HepG2 (cell line): ENCODE results near the gene TNFAIP8L2. TPM values are rescaled to one million over a fixed set of nuclear protein-coding genes. Genes with fewer than 3 reads are reported as not detected.

Source experiments
- CBX5 ChIP-seq: sonication (generic); formaldehyde crosslinking; IDR thresholded peaks from 2 replicates; pipeline ENCODE4 v1.4.0; 2020; ENCODE audit warnings: missing genetic modification reagents, borderline replicate concordance
- DDIT3 ChIP-seq: sonication (generic); formaldehyde crosslinking; IDR thresholded peaks from 2 replicates; pipeline ENCODE4 v1.4.0; 2020; ENCODE audit warnings: mild to moderate bottlenecking, missing genetic modification reagents
- FOXA3 ChIP-seq: IDR thresholded peaks from 2 replicates; pipeline ENCODE4 v1.6.1; 2016; ENCODE audit warnings: missing genetic modification reagents, missing compliant biosample characterization
- HDAC1 ChIP-seq: sonication (generic); formaldehyde crosslinking; IDR thresholded peaks from 2 replicates; pipeline ENCODE4 v1.5.1; 2020; ENCODE audit warnings: mild to moderate bottlenecking, missing genetic modification reagents
- HMGXB4 ChIP-seq, 2 experiments: sonication (generic) in 1 of 2; formaldehyde crosslinking in 1 of 2; IDR thresholded peaks; 2 replicates each; pipeline versions ENCODE4 v1.4.0 to v1.6.1; 2018 to 2020; ENCODE audit warnings: missing genetic modification reagents in 2 of 2, borderline replicate concordance in 1 of 2, low read depth in 1 of 2, mild to moderate bottlenecking in 1 of 2, missing biosample characterization in 1 of 2
- HNRNPL ChIP-seq: fragments of 200-400 bp; formaldehyde crosslinking; IDR thresholded peaks from 2 replicates; pipeline ENCODE4 v1.6.1; 2017; ENCODE audit warnings: mild to moderate bottlenecking, low read depth, low read length
- HOMEZ ChIP-seq: IDR thresholded peaks from 2 replicates; pipeline ENCODE4 v1.6.1; 2016; ENCODE audit warnings: low read depth
- PITX1 ChIP-seq: sonication (generic); formaldehyde crosslinking; IDR thresholded peaks from 2 replicates; pipeline ENCODE4 v1.5.1; 2020; ENCODE audit warnings: mild to moderate bottlenecking, missing genetic modification reagents
- PREB ChIP-seq: sonication (generic); formaldehyde crosslinking; IDR thresholded peaks from 2 replicates; pipeline ENCODE4 v1.4.0; 2020; ENCODE audit warnings: missing genetic modification reagents
- RBAK ChIP-seq: sonication (generic); formaldehyde crosslinking; IDR thresholded peaks from 2 replicates; pipeline ENCODE4 v1.5.1; 2020; ENCODE audit warnings: mild to moderate bottlenecking, missing genetic modification reagents
- RCOR2 ChIP-seq: IDR thresholded peaks from 2 replicates; pipeline ENCODE4 v1.6.1; 2016; ENCODE audit warnings: missing biosample characterization, missing genetic modification reagents
- SP1 ChIP-seq, 2 experiments: fragments of 450-650 bp in 1 of 2; sonication (generic) in 1 of 2; formaldehyde crosslinking in 1 of 2; IDR thresholded peaks; 2 replicates each; pipeline versions ENCODE4 v1.4.0 to v1.6.1; 2016 to 2020; ENCODE audit warnings: missing genetic modification reagents in 1 of 2
- SUZ12 ChIP-seq: fragments of 150-350 bp; IDR thresholded peaks from 2 replicates; pipeline ENCODE4 v1.6.1; 2014; ENCODE audit warnings: low read depth, low read length
- TCF7L2 ChIP-seq: IDR thresholded peaks from 2 replicates; pipeline ENCODE4 v1.6.1; 2011; ENCODE audit warnings: mild to moderate bottlenecking, low read depth, low read length, moderate library complexity
- TGIF2 ChIP-seq: IDR thresholded peaks from 2 replicates; pipeline ENCODE4 v1.6.1; 2016; ENCODE audit warnings: control low read depth, missing compliant biosample characterization
- TOE1 ChIP-seq: sonication (generic); formaldehyde crosslinking; IDR thresholded peaks from 2 replicates; pipeline ENCODE4 v1.4.0; 2020; ENCODE audit warnings: mild to moderate bottlenecking, missing genetic modification reagents
- ZBTB49 ChIP-seq: sonication (generic); formaldehyde crosslinking; IDR thresholded peaks from 2 replicates; pipeline ENCODE4 v1.4.0; 2020; ENCODE audit warnings: missing genetic modification reagents, borderline replicate concordance
- ZNF619 ChIP-seq: sonication (generic); formaldehyde crosslinking; IDR thresholded peaks from 2 replicates; pipeline ENCODE4 v1.4.0; 2020; ENCODE audit warnings: mild to moderate bottlenecking, missing genetic modification reagents
- ZNF7 ChIP-seq: IDR thresholded peaks from 2 replicates; pipeline ENCODE4 v1.6.1; 2016; ENCODE audit warnings: missing biosample characterization, missing genetic modification reagents
- ZSCAN25 ChIP-seq: sonication (generic); formaldehyde crosslinking; IDR thresholded peaks from 2 replicates; pipeline ENCODE4 v1.8.0; 2022; ENCODE audit warnings: mild to moderate bottlenecking, missing genetic modification reagents
- polyA plus RNA-seq, 8 experiments: library from polyadenylated mRNA; depleted of rRNA in 3 of 8; stranded (reverse) in 7 of 8; unstranded in 1 of 8; fragments of >200 nt; fragmentation: Illumina TruSeq in 4 of 8; extraction: Trizol in 4 of 8; gene quantifications; 2 replicates each; pipeline versions ENCODE4 v1.2.1 to v1.2.3, GENCODE V29; 2011 to 2016; ENCODE audit warnings: low read depth in 4 of 8, missing spikeins in 1 of 8, mixed read lengths in 1 of 8; ENCODE audit not compliant: insufficient read depth in 1 of 8
- total RNA-seq, 5 experiments: library from RNA; depleted of rRNA; stranded (reverse); fragments of >200 nt; fragmentation: Illumina TruSeq; extraction: Trizol; gene quantifications; 2 replicates each; pipeline ENCODE4 v1.2.3, GENCODE V29; 2016; ENCODE audit warnings: low read depth in 1 of 5

Gene TNFAIP8L2
- total and polyA plus RNA-seq, 2 of the 13 experiments (the other 11 are each of a cell fraction or from before 2014, with no cell fraction given) = not detected

- TF ChIP-seq RBAK = no peak
- TF ChIP-seq SP1 (IDR thresholded peaks at IDR 0.05) = no peak
- peak; percentile 50 for TF ChIP-seq SP1 (CRISPR knock-in tag; IDR thresholded peaks at IDR 0.05)
- no peak for TF ChIP-seq PREB (CRISPR knock-in tag)
- TF ChIP-seq TOE1 (CRISPR knock-in tag) = no peak
- peak; percentile 77 for TF ChIP-seq FOXA3 (CRISPR knock-in tag)
- peak; percentile 57; the same call in 1 of the 2 replicates for TF ChIP-seq TGIF2 (CRISPR knock-in tag)
- TF ChIP-seq HOMEZ (CRISPR knock-in tag) = peak; percentile 36; the same call in 1 of the 2 replicates
- TF ChIP-seq HDAC1 (CRISPR knock-in tag) = peak; percentile 96; the same call in 1 of the 2 replicates
- TF ChIP-seq ZBTB49 (CRISPR knock-in tag) = no peak
- peak; percentile 57; the same call in 1 of the 2 replicates for TF ChIP-seq PITX1 (CRISPR knock-in tag)
- no peak for TF ChIP-seq ZSCAN25
- TF ChIP-seq CBX5 (CRISPR knock-in tag) = peak; percentile 82
- no peak for TF ChIP-seq HNRNPL
- TF ChIP-seq ZNF7 (CRISPR knock-in tag) = no peak
- TF ChIP-seq HMGXB4 (CRISPR knock-in tag; IDR thresholded peaks at IDR 0.05; ENCODE audit: borderline replicate concordance in 1 of 2, low read depth in 1 of 2) = peak; percentile 78 to 87; a peak in 2 of 4 replicates
- no peak for TF ChIP-seq ZNF619
- no peak for TF ChIP-seq RCOR2 (CRISPR knock-in tag)
- TF ChIP-seq SUZ12 = peak; percentile 96
- no peak for TF ChIP-seq TCF7L2
- no peak for TF ChIP-seq DDIT3 (CRISPR knock-in tag)
Measured at GRCh38 chr1:151165738-151166504, 9.5 kb downstream of the TNFAIP8L2 start, which contains the start of the genes LYSMD1 and SCNM1 (continued).
